Occipital lobe (tissue), 2 donors: Measurements from ENCODE around the gene CTSW. TPM values are rescaled to one million over a fixed set of nuclear protein-coding genes. Genes with fewer than 3 reads are reported as not detected.
A peak's percentile ranks its signal among the peaks of the same experiment; 100 is the strongest.

ENCODE experiments used
- DNase-seq: peaks from one replicate; lab custom pipeline; 2025; lab: John Stamatoyannopoulos, UW
- total RNA-seq: library from RNA; depleted of rRNA; stranded (reverse); fragments of >200 nt; gene quantifications from one replicate; pipeline ENCODE4 v1.2.3, GENCODE V29; 2014

The CTSW gene
- total RNA-seq, 1 donor from 2014 or later, result not detected

DNA sequence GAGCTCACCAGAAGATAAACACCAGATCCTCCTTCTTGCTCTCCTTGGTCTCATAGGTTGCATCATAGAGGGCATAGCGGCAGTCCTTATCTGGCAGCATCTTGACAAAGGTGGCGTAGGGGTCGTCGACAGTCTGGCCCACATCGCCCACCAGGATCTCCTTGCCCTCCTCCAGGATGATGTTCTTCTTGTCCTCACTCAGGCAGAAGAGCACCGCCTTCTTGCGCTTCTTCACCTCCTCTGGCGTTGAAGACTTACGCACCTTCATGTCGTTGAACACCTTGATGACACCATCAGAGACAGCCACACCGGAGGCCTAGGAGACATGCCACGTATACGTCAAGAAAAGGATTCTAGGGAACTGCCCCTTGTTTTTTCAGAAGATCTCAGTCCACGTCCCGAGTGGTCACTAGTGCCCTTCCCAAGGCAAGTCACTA, 23.7 kb upstream of the CTSW start:
- DNase-seq, result no peak

DNA sequence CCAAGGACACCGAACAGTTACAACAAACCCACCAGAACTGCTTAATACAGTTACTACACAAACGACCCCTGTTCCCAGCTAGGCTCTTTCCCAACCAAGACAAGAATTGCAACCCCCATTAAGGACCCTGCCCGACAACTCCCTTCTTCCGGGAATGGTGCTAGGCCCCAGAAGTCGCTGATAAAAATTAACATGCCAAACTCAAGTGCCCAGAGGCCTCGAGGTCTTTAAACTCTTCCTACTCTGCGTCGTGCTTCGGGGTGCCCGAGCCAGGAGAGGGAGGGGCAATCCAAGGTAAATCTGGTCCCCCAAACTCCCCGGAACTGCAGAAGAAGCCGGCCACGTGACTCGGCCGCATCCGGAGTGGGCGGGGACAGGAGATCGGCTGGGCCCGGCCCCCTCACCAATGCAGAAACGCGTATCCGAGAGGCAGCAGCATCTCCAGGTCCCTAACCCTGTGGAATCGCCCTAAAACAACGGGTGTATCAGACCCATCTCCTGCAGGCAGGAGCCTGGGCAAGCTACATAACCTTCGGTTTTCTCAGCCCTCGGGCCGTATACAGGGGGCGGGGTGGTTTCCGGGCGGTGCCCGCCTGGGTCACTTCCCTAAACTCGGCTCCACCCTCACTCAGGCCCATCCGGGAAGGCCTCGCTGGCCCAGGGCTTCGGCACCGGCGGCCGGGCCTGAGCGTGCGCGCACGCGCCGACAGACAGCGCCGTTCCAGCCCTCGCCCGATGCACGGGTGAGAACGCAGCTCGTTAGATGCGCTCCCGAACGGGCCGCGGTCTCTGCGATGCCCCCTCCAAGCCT, 22.7 kb upstream of the CTSW start:
- peak; percentile 82 for DNase-seq

DNA sequence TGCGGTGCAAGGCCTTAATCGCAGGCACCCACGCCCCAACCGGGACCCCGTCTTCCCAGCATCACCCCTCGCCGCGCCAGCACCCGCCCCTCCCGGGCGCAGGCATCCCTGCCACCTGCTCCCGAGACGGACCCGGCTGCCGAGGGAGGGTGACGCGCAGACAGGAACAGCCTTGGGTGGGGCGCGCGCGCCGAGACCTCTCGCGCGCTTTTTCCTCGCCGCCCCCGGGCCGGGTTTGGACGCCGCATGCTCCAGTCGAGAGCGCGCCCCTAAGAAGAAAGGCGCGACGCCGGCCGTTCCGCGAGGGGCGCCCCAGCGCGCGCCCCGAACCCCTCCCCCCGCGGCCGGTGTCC, 22.2 kb upstream of the CTSW start:
- DNase-seq, result peak; percentile 53

DNA sequence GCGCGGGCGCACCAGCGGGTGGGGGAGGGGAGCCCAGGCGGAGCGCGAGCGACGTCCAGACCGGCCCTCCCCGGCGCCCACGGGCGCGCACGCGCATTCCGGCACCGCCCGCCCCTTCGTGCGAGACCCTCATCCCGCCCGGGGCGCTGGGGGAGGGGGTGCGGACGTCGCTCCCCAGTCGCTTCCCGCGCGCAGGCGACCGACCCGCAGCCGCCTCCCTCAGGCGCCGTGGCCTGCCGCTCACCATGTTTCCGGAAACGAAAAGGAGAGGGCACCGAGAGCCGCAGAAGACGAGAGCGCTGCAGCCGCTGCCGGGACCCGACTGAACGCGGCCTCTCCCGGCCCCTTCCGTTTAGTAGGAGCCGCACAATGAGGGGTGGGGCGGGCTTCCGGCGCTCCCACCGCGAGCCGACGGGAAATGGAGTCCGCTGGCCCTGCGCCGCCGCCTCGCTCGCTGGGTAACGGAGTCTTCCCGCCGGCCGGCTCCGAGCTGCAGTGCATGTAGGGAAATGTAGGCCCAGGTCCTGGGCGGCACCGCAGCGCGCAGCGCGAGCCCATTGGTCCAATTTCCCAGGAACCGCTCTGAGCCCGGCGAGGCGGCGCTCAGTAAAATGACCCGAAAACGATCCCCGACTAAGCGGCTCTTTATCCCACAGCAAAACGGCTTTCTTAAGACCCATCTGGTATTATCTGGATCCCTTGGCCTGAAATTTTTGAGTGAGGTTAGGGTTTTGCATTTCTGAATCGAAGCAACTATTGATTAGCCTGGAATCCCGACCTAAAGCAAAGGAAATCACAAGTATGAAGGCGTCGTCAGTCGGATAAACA, 21.6 kb upstream of the CTSW start, which contains the start of gene CFL1:
CFL1 (minus strand) TSS at position 328 of the 828 bp plus-strand sequence; CDS start at position 247, 81 bp downstream.
- peak; percentile 97 for DNase-seq

DNA sequence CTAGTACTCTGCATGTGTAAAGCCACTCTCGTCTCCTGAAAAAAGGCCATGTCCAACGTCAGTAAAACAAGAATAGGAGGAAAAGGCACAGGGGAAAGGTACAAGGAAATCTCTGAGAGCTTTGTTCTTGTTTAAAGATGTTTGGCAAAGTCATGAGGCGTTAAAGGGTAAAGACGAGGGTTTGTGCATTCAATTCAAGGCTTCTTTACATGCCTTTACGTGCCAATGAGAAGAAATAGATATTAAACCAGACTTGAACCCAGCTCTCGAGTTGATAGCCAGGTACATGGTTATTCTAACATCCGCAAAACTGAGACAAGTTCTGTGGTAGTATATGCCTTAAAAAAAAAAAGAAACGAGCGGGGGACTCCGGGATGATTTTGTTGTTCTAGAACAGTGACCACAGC, 21.0 kb upstream of the CTSW start:
- no peak for DNase-seq

DNA sequence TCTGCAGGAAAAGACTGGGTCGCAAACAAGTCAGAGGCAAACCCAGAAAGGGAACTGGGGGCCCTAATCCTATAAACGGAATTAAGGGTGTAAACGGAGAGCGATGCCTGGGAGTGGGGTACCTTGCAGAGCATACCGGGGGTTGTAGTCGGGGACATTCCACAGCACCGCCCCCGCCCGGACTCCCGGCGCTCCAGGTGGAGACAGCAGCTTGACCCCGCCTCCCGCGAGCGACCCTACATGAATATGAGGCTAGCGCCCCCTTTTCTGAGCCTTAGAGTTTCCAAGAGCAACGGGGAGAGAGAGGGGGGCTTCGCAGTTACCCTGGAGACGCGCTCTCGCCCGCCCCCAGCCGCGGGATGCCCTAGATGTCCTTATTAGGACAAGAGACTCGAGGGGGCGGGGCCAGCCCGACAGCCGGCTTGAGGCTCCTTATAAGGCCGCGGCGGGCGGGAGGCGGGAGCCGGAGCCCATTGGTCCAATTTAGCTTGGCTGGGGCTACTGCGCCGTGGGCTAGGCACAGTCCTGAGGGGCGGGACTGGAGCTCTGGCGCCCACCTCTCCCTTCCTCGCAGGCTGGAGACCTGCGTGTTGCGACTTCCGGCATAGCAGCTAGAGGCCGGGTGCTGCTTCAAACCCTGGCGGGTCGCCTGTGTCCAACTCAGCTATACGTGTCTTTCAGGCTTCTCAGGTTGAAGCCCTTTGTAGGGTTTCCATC, 20.4 kb upstream of the CTSW start:
- DNase-seq, result peak; percentile 96

DNA sequence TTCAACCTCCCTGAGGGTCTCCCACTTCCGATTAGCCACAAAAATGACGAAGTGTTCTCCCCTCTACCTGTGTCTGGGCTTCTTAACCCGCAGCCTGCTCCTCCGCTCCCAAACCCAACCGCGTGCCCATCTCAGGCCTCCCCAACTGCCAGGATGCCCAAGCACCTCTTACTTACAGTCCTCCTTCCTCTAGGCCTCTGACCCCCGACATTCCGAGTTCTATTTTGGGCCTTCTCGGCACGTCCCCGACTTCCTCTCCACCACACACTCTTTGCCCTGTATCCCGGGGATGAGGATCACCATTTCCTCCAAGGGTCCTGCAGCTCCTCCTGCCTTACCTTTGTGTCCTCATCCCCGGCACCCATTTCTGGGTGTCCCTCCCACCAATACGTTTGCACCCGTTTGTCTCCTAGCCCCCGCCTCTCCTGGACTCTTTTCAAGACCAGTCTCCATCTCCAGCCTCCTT, 19.8 kb upstream of the CTSW start:
- no peak for DNase-seq

DNA sequence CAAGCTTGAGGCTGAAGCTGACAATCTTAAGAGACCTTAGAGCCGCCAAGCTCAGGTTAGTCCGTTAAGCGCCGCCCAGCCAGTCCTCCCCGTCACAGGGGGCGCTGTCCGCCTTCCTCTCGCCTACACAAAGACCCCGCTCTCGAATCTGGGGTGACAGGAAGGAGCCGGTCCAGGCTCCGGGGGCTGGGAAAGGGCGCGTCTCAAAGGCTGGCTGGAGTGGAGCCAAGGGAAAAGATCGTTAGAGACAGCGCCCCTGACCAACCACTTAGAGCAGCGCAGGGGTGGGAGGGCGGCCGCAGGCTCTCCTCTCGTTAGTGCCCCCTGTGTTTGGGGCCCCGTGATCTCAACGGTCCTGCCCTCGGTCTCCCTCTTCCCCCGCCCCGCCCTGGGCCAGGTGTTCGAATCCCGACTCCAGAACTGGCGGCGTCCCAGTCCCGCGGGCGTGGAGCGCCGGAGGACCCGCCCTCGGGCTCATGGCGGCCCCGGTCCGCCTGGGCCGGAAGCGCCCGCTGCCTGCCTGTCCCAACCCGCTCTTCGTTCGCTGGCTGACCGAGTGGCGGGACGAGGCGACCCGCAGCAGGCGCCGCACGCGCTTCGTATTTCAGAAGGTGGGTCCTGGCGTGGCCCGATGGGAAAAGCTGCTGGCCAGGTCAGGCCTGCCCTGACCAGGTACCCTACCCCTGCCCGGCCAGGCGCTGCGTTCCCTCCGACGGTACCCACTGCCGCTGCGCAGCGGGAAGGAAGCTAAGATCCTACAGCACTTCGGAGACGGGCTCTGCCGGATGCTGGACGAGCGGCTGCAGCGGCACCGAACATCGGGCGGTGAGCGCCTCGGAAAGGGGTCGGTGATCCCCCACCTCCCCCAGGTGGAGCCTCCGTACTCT, 19.1 kb upstream of the CTSW start, which contains the start of gene MUS81:
MUS81 (plus strand) TSS at position 156 of the 887 bp plus-strand sequence; CDS start at position 477, 321 bp downstream.
- DNase-seq, result peak; percentile 91

DNA sequence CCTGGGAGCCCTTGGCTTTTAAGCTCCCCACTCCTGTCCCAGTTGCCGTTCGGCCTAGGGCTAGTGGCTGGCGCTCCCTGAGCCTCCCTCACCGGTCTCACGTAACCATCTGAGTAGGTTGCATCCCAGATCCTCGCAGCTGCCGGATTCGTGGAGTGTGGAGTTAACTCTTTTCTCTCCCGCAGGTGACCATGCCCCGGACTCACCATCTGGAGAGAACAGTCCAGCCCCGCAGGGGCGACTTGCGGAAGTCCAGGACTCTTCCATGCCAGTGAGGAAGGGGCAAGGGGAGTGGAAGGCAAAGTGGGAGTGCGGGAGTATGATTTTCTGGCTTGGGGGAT, 18.5 kb upstream of the CTSW start:
- DNase-seq, result no peak

DNA sequence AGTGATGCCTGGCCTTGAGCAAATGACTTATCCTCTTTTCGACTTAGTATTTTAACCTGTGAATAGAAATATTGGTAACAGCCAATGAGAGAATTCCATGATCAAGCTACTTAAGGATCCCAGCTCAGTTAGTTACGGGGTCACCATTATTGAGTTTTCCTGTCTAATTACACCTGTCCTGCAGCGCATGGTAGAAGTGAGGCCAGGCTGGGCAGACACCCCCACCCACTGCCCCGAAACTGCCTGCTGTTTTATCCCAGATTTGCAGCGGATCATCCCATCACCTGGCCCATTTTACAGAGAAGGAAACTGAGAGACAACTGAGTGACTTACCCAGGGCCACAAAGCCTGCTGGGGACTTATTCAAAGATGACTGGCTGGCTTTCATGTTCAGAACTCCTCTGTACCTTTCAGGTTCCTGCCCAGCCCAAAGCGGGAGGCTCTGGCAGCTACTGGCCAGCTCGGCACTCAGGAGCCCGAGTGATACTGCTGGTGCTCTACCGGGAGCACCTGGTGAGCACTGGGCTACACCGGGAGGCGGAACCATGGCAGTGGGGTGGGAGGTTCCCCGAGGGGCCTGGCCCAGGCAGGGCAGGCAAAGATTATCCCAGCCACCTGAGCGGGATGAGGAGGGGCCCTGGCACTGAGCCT, 18.0 kb upstream of the CTSW start:
- DNase-seq, result no peak

DNA sequence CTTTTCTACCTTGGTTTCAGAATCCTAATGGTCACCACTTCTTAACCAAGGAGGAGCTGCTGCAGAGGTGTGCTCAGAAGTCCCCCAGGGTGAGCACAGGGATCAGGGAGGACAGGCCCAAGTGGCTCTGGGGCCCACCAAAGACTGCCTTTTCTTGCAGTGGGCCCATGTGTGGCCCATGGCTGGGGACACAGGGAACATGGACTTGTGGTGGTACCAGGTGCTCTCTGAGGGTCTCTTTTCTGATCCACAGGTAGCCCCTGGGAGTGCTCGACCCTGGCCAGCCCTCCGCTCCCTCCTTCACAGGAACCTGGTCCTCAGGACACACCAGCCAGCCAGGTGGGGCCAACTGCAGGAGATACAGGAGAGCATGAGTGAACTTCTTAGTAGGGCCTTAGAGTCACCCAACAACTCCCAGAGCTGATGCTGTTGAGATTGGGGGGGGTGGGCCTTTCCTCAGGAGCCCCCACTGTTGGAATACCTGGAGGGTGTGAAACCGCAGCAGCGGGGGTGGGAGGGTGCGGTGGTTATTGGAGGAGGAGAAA, 17.4 kb upstream of the CTSW start:
- no peak for DNase-seq

DNA sequence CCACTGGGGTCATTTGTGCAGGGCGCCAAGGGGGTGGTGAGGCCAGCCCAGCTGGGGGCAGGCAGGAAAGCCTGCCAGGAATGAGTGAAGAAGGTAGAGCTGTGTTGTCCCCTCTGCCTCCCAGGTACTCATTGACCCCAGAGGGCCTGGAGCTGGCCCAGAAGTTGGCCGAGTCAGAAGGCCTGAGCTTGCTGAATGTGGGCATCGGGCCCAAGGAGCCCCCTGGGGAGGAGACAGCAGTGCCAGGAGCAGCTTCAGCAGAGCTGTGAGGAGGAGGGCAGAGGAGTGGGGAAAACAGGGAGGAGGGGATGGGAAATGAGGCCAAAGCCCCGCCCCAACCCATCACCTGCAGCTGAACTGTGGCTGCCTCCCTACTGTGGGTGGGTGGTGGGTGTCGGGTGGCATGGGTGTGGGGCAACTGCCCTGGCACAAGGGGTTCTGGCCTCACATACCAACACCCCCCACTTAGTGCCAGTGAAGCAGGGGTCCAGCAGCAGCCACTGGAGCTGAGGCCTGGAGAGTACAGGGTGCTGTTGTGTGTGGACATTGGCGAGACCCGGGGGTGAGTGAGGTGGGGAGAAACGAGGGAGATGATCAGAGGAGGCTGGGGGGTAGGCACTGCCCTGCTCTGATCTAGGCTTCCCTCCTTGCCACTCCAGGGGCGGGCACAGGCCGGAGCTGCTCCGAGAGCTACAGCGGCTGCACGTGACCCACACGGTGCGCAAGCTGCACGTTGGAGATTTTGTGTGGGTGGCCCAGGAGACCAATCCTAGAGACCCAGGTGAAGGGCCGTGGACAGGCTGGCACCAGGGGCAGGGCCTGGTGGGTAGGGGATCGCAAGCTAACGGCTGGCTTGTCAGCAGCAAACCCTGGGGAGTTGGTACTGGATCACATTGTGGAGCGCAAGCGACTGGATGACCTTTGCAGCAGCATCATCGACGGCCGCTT, 16.4 kb upstream of the CTSW start:
- no peak for DNase-seq

DNA sequence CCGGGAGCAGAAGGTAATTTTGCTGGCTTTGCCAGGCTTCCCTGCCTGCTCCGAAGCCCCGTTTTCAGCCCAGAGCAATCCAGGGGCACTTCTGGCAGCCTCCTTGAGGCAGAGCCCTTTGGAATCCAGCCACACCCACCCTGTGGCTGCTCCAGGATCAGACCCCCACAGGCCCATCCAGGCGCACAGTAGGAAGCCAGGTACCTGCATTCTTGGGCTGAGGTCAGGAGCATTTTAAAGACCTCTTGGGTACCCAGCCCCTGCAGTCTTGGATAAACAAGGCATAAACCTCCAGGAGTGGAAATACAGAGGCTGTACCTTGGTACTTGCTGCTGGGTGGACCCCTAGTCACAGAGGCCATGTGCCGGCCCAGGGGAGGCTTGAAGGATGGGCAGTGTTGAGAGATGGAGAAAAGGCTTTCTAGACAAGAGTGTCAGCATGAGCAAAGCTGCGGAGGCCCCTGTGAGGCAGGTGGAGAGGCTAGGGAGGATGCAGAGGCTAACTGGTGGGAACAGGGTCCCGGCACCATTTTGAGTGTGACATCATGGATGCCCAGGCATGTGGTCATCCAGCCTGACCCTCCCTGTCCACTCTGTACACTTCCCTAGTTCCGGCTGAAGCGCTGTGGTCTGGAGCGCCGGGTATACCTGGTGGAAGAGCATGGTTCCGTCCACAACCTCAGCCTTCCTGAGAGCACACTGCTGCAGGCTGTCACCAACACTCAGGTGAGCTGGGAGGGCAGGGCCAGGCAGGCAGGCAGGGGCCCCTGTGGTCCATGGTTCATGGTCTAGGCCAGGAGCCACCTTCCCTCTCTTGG, 15.5 kb upstream of the CTSW start:
- no peak for DNase-seq

DNA sequence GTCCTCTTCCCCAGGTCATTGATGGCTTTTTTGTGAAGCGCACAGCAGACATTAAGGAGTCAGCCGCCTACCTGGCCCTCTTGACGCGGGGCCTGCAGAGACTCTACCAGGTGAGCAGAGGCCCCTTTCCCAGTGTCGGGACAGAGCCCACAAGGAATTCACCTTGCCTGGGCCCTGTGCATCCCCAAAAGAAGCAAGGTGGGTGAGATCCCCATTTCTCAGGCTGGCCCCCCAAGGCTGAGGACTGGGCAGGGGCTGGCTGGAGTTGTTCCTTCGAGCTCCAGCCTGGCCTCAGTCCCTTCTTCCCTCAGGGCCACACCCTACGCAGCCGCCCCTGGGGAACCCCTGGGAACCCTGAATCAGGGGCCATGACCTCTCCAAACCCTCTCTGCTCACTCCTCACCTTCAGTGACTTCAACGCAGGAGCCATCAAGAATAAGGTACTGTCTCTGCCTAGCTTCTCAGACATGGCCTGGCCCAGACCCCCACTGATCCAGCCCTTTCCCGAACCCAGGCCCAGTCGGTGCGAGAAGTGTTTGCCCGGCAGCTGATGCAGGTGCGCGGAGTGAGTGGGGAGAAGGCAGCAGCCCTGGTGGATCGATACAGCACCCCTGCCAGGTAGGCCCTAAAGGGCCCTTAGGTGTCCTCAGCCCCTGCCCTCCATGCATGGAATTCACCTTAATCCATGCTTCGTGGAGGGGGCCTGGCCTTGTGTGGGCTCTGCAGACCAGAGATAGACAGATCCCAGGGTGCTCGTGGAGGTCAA, 14.7 kb upstream of the CTSW start:
- no peak for DNase-seq

DNA sequence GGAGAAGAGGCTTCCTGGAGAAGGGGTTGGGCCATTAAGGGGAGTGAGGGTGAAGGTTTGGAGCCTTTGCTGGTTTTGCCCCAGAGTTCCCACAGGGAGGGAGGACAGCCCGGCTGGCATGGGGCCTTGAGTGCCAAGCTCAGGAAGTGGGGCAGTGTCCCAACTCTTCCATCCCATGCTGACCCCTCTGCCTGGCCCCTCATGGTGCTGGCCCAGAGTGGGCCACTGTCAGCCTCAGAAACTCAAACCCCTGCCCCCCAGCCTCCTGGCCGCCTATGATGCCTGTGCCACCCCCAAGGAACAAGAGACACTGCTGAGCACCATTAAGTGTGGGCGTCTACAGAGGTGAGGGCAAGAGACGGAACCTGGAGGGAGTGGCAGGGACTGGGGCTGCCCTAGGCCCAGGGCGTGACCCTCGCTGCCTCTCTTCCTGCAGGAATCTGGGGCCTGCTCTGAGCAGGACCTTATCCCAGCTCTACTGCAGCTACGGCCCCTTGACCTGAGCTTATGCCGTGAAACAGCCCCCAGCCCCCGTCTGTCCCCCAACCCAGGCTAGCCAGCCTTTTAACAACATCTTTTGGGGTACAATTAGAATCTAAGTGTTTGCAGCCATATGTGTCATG, 14.0 kb upstream of the CTSW start:
- DNase-seq, result no peak

DNA sequence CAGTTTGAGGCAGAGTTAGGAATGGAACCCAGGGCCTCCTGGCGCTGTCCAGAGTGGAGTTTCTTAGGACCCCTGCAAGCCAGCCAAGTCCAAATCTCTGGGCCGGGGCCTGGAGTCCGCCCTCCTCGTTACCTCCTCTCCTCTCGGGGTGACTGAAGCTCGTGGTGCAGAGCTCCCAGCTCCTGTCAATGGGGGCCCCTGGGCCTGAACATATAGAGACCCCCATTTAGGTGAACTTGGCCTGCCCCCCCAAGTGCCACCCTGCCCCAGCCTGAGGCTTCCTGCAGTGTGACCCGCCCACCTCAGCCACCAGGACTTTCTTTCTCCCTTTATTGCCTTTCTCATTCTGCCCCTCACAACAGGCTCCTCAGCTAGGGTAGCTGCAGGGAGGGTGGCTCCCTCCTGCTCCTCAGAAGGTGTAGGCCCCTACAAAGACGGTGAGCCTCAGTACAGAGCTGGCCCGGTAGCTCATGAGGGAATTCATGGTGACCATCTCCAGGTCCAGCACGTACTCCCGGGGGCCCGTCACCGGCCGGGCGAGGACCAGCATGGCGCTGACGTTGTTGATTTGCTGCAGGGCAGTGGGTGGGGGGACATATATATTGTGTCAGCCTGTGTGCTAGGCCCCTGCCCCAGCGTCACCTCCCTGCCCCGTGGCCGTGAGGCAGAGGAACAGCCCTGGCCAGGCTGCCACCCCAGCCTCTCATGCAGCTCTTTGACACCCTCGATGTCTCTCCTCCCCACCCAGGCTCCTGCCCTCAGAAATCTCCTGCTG, 12.9 kb upstream of the CTSW start:
- DNase-seq, result no peak
